ENCODE data around the gene NUDT8.
"Not testable (repeated sequence)": the region's sequence is repeated elsewhere in the genome, so short reads cannot be mapped to it uniquely, and the experiment has no call there.

The NUDT8 gene

DNA sequence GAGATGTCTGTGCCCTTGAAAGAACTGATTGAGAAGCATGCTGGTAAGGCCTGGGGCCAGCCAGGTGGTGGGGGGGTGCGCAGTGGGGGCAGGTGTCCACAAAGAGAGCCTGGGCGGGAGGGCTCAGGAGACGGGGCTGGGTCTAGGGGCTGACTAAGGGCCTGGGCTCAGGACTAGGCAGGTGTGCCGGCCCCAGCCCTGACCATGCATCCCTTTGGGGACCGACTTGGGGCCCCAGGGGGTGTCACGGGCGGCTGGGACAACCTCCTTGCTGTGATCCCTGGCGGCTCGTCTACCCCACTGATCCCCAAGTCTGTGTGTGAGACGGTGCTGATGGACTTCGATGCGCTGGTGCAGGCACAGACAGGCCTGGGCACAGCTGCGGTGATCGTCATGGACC lies 18.6 kb downstream of the NUDT8 start:
- DNase-seq, result no peak

DNA sequence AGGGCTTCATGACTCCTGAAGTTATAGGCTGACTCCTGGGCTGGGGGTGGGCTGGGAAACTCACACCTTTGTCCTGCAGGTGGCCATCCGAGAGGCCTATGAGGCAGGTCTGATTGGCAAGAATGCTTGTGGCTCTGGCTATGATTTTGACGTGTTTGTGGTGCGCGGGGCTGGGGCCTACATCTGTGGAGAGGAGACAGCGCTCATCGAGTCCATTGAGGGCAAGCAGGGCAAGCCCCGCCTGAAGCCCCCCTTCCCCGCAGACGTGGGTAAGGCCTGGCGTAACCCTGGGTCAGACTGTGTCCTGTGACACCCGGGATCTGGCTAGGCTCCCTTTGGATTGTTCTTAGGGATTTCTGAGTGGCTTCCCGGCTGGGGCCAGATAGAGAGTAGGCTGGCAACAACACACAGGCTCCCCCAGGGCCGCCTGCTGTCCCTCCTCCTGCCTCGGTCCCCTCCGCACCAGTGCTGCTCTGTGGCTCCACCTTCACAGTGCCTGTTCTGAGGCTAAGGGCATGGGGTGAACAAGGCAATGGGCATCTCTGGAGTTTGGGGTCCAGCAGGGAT lies 19.4 kb downstream of the NUDT8 start:
- no peak for DNase-seq

DNA sequence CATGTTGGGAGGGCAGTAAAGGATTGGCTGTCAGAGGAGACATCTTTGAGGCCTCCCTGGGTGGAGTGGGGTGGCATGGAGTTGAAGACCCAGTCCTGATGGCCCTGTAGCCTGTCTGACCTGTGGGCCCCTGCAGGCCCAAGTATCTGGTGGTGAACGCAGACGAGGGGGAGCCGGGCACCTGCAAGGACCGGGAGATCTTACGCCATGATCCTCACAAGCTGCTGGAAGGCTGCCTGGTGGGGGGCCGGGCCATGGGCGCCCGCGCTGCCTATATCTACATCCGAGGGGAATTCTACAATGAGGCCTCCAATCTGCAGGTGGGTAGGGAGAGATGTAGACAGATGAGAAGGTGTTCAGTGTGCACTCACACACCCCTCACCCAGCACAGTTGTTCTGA lies 20.4 kb downstream of the NUDT8 start:
- DNase-seq, result no peak

DNA sequence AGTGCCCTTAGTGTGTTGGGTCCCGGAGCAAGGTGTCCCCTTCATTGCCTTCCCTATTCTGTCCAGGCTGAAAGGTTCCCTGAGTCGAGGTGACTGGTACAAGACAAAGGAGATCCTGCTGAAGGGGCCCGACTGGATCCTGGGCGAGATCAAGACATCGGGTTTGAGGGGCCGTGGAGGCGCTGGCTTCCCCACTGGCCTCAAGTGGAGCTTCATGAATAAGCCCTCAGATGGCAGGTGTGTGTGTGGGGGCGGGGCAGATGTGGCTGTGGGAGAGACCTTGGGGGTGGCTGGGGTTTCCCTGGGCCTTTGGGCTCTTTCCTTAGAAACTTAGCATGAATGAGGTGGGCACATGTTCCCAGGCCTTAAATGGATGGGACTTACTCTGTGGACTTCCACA lies 21.3 kb downstream of the NUDT8 start:
- no peak for DNase-seq

DNA sequence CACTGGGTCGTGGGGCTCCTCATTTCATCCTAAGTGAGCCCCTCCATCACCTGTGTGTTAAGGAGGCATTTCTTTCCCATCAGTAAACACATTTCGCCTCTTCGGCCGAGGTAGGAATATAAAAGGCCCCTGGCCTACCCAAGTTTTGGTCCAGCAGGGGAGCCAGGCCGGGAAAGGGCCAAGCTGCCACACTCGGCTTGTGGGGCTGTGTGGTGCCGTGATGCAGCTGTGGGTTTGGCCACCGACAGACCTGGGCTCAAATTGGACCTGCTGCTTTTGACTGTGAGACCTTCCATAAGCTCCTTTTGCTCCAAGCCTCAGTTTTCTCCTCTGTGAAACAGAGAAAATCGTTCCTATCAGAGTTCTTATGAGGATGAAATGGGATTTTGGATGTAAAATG lies 22.2 kb downstream of the NUDT8 start:
- DNase-seq, result no peak

DNA sequence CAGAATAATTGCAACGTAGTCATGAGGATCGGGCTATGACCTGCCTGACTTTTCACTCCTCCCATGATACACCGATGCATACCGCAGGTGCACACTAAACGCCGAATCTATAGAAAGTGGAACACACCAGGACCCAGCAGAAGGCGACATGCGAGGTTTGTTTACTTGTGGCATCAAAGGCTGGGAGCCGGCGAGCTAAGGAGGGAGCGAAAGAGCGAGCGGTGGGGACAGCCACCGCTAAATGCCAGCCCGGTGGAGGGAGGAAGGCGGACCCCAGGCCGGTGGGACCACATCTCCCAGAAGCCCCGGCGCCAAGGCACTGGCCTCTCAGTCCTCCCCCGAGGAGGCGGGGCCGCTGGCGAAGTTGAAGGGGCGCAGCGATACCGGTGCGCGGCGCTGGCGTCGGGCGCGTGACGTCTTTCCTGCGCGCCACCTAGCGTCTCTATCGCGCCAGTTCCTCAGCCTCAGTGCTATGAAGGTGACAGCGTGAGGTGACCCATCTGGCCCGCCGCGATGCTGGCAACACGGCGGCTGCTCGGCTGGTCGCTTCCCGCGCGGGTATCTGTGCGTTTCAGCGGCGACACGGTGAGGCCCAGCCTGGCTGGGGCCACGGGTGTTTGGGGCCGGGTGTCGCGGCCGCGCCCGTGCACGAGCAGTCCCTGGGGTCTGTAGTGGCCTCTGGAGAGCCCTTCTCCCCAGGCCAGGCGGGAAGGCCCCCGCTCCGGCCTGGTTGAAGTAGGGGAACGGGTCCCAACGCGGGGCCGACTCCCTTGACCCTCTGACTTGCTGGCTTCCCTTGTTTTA lies 23.0 kb downstream of the NUDT8 start, which contains the start of gene NDUFV1:
Gene NDUFV1 (plus strand): TSS at position 445 of the 804 bp plus-strand sequence. CDS start 69 bp downstream, at position 514.
- peak; percentile 95 for DNase-seq

DNA sequence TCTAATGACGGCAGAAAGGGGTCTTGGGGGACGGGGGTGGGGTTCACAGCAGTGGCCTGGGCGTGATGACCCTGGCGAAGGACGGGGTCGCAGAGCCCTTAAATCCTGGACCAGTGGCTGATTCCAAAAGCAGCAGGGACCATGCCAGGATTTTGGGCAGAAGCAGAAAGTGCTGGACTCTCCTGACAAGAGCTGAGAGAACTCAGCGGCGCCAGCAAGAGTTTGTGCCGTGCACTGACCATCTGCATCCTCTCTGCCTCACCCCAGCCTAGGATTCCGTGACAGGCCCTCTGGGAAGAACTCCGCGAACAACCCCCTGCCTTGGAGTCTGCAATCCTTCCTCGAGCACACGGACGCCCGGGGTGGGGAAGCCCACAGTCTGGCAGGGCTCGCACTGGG lies 23.6 kb downstream of the NUDT8 start:
- no peak for DNase-seq

DNA sequence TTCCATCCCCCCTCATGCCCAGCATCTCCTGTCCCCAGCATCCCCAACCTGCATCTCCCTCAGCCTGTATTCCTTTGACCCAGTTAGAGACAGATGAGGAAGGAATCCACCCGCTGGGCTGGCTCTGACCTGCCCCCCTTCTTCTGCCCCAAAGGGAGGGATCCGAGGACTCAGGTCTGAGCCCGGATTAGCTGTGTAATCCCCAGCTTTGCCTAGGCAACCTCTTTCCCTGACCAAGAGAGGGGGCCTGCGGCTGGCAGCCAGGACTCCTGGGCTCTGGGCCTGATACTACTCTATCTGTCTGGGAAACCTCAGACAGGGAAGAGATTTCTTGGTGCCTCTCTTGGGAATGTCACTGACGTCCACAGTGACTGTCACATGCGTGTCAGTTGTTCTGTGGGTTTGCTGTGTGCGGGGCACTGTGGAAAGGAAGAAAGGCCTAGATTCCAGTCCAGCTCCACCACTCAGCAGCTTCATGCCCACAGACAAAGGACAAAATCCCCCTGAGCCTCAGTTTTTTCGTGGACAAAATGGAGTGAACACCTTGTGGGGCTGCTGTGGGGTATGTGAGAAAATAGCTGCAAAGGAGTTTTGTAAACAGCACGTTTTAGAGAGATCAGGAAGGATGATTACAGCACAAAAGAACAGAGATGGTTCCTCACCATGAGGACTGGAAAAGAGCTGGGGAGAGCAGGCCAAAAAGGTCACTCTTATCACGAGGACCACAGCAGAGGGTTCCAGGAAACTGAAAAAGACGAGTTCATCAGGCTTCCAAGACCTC lies 24.3 kb downstream of the NUDT8 start:
- no peak for DNase-seq

DNA sequence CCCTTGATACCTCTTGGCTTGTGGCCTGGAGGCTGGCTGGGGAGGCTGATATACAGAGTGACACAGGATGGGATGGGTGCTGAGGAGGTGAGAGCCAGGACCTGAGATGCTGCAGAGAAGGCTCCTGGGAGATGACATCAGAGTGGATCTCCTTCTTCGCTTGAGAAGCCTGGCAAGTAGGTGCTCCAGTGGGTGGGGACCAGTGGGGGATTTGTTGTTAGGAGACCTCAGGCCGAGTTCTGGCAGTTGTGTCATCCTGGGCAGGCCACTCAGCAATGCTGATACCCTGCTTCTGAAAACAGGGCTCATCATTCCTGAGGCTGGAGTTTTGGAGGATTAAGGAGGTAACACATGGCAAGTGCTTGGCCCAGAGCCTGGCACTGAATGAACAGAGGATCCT lies 24.9 kb downstream of the NUDT8 start:
- no peak for DNase-seq

DNA sequence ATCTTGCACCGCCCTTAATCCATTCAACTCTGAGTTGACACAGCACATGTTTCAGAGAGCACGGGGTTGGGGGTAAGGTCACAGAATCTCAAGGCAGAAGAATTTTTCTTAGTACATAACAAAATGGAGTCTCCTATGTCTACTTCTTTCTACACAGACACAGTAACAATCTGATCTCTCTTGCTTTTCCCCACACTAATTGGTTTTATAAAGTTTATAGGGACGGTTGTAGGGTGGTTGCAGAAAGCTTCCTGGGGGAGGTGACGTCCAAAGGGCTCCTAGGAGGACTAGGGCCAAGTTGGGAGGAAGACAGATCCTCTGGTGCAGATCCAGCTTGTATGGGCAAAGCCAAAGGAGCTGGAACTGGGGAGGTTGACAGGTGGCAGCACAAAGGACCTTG lies 25.6 kb downstream of the NUDT8 start:
- not testable (repeated sequence) for DNase-seq

DNA sequence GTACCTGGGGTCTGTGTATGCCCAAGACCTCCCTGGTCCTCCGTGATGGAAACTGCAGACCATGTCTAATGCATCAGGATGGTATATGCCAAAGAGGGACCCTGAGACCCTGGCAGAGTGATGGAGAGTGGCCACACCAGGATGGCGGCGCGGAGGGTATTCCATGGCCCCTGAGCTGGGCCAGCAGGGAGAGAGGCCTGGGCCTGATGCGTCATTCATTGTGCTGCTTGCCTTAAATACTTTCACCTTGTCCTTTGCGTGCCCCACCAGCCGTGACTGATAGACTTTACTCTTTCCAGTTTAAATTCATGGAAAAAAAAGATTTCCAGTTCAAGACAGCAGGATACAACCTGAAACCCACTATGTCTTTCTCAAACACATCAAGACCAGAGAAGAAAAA lies 28.6 kb downstream of the NUDT8 start:
- no peak for DNase-seq

DNA sequence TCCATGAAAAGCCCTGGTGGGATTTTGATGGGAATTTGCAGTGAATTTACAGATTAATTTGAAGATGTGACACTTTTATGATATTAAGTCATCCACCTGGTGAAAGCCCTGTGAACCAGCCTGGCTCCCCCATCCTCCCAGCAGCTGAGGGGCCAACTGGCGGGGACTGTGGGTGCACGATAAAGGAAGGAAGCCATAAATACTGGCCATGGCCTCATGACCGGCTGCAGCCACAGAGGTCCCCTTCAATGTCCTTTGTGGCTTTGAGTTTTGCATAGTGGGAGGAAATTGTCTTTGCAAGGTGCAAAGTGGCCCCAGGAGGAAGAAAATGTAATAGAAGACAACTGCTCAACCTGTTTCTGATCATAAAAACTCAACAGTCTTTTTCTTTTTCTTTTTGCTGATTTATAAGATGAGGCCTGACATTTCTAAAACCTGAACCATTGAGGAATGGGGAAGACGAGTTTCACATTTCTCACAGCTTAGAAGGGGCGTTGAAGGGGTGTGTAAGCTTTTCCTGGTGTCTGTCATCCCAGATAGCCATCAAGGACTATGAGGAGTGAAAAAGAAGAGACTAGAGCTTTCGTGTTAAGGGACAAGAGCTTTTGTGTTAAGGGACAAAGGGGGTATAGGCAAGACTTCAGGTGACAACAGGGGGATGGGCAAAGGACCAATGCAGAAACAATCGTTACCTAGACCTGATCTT lies 29.3 kb downstream of the NUDT8 start:
- no peak for DNase-seq

DNA sequence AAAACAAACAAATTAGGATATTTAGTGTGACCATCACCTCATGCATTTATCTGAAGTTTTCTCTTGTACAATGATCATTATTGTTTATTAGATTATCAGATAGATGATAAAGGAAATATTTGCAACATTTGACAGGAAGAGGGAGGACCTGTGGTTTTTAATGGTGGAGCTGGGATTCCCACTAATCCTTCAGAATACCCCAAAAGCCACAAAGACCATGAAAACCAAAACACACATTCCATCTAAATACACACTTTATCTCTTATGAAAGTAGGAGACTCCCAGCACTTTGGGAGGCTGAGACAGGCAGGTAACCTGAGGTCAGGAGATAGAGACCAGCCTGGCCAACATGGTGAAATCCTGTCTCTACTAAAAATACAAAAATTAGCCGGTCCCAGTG lies 30.6 kb downstream of the NUDT8 start:
- no peak for DNase-seq

DNA sequence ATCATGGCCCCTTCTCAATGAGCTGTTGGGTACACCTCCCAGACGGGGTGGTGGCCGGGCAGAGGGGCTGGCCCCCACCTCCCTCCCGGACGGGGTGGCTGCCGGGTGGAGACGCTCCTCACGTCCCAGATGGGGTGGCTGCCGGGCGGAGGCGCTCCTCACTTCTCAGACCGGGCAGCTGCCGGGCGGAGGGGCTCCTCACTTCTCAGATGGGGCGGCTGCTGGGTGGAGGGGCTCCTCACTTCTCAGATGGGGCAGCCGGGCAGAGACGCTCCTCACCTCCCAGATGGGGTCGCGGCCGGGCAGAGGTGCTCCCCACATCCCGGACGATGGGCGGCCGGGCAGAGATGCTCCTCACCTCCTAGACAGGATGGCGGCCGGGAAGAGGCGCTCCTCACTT lies 31.8 kb downstream of the NUDT8 start:
- DNase-seq, result not testable (repeated sequence)

DNA sequence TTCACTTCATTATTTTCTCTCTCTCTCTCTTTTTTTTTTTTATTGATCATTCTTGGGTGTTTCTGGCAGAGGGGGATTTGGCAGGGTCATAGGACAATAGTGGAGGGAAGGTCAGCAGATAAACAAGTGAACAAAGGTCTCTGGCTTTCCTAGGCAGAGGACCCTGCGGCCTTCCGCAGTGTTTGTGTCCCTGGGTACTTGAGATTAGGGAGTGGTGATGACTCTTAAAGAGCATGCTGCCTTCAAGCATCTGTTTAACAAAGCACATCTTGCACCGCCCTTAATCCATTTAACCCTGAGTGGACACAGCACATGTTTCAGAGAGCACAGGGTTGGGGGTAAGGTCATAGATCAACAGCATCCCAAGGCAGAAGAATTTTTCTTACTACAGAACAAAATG lies 32.3 kb downstream of the NUDT8 start:
- not testable (repeated sequence) for DNase-seq

DNA sequence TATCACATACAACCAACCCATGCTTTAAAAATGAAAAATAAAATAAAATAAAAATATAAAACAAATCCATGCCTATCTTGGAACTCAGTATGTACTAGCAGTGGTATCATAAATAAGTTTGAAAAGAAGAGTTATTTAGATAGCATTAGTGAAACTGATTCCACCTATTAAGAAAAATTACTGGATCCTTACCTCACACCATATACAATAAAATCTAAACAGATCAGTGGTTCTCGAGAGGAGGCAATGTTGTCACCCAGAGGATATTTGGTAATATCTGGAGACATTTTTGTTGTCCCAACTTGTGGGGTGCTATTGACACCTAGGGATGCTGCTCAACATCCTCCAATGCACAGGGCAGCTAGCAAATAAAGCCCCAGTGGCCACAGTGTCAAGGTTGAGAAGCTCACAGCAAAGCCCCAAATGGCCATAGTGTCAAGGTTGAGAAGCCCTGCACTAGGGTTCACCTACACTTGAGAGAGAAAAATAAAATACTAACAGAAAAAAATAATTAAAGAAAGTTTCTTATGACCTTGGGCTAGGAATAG lies 32.9 kb downstream of the NUDT8 start:
- no peak for DNase-seq

DNA sequence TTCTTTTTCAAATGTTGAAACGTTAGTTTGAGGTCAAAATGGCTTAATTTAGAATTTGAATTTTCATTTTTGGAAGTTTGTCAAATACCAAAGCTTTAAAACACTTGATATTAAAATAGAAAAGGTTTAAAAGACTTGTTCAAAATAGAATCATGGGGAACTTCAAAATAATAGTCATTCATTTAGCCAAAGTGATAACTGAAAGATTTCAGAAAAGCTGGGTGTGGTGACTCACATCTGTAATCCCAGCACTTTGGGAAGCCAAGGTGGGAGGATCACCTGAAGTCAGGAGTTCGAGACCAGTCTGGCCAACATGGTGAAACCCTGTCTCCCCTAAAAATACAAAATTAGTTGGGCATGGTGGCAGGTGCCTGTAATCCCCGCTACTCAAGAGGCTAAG lies 35.3 kb downstream of the NUDT8 start:
- DNase-seq, result no peak

DNA sequence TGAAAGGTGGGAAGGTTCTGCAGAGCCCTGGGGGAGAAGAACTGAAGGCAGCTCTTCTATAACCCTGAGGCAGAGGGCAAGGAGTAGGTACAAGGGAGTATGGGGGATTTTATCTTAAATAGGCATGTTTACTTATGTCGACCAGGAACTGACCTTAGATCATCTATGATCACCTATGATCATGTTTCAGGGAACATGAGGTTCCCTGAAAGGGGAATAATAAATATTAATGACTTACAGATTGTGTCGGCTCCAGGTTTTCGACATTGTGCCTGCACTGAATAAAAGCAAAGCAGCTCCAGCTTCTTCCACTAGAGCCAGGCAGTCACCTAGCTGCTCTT lies 36.2 kb downstream of the NUDT8 start:
- DNase-seq, result no peak

DNA sequence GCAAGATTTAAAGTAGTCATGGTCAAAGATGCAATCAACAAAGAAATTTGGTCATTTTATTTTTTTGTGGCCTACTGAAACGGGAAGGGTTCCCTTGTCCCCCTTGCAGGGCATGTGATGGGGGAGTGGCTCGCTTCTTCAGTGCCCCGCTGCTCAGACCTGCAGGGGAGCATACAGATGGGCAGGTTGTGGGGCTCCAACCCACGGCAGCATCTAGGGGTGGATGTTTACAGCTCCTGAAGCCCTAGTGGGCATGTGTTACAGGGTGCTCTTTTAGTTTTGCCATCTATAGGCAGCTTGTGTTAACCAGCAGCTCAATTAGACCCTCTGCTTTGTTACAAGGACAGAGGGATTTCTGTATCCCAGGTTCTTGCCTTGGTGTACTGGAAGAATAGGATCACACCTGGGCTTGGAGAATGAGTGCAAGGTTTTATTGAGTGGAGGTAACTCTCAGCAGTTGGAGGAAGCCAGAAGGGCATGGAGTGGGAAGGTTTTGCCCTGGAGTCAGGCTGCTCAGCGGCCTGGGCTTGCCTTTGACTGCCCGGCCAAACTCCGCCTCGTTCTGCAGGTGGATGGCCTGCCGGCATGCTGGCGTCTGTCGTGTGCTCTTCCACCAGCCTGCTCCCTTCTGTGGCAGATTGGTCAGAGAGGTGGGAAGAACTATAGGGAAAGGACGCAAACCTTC lies 36.7 kb downstream of the NUDT8 start:
- no peak for DNase-seq

DNA sequence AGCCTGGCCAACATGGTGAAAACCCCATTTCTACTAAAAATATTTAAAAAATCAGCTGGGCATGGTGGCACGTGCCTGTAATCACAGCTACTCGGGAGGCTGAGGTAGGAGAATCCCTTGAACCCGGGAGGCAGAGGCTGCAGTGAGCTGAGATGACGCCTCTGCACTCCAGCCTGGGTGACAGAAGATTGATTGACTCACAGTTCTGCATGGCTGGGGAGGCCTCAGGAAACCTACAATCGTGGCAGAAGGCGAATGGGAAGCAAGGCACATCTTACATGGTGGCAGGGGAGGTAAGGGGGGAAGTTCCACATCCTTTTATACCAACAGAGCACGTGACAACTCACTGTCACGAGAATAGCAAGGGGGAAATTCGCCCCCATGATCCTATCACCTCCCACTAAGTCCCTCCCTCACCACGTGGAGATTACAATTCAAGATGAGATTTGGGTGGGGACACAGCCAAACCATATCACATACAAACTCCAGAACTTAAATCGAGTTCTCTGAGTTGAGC lies 40.8 kb downstream of the NUDT8 start:
- DNase-seq, result not testable (repeated sequence)

DNA sequence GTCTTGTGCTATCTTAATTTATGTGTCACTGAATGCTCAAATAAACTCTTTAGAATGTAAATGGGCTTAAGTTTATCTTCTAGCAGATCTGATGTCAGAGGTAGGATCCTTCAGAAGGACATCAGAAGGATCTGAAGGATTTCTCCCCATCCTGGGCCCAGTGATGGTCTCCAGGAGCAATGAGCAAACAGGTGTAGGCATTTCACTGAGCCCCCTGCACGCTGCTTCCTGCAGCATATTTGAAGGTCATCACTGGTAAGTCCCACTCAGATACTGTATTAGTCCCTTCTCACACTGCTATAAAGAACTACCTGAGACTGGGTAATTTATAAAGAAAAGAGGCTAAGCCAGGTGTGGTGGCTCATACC lies 41.6 kb downstream of the NUDT8 start:
- no peak for DNase-seq

DNA sequence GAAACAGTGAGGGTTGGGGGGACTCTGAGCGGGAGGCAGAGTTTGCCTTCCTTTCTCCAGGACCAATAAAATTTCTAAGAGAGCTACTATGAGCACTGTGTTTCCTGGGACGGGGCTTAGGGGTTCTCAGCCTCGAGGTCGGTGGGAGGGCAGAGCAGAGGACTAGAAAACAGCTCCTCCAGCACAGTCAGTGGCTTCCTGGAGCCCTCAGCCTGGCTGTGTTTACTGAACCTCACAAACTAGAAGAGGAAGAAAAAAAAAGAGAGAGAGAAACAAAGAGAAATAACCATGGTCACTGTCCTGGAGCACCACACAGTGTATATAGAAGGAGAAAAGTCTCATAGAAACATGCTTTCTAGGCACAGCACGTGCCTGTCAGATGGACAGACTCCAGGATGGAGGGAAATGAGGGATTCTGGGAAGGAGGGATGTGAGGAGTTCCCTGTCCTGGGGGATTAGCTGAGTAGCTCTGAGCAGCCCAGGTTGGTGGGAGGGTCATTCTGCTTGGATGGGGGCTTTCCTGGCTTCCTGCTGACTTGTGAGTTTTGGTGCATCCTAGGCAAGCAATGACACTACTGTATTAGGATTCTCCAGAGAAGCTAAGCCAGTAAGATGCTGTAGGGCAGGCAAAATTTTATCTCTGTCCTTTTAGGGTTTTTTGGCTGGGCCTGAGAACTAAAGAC lies 43.0 kb downstream of the NUDT8 start:
- peak; percentile 39 for DNase-seq
